ENCODE measurements around the gene AKAP1.
A peak's percentile ranks its signal among the peaks of the same experiment; 100 is the strongest.

Gene AKAP1

DNA sequence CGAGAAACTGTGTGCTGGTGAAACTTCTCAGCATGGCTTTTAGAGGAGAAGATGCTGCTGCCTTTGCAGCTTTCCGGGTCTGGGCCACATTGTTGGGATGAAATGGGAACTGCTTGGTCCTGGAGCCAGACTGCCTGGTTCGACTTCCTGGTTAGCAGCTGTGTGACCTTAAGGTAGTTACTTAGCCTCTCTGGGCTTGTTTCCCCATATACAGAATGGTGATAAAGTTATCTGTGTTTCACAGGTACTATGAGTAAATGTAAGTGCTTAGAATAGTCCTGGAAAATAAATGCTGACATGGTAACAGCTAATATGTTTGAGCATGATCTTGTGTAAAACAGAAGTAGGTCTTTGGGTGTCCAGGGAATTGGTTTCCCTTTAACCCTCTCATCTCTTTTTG lies 26.3 kb downstream of the AKAP1 start:
- ATAC-seq (replicated peaks; ENCODE audit: extremely low read depth, poor library complexity, severe bottlenecking) = no peak
- Mint-ChIP-seq H3K36me3 (ENCODE audit: insufficient read depth) (peaks cover 14% of the 10 kb centered on the region), H3K9me3 (no peaks in the 10 kb centered on the region), H3K4me1 (no peaks in the 10 kb centered on the region), H3K27me3 (no peaks in the 10 kb centered on the region), H3K4me3 (no peak overlapping the region), H3K27ac (ENCODE audit: low read depth) (no peak overlapping the region)
- DNase-seq (ENCODE audit: low spot score in 2 of 2) = no peak

DNA sequence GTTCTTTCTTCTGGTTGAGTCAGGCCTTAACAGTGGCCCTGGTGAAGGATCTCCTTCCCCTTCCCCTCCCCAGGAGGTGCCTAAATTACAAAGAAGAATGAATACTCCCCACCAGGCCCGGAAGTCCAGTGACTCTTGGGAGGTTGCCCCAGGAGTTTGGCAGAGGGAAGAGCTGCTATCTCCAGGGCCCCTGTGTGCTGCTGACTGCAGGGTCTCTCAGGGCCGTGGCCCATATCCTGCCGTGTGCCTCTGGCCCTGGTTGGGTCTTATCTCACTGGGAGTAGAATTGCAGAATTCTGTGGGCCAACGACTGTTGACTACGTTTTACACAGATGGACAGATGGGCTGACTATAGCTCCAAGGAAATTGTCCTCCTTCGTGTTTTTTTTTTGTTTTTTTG lies 28.0 kb downstream of the AKAP1 start:
- Mint-ChIP-seq H3K9me3 (no peaks in the 10 kb centered on the region), H3K4me1 (no peaks in the 10 kb centered on the region), H3K36me3 (ENCODE audit: insufficient read depth) (peaks cover 17% of the 10 kb centered on the region), H3K27ac (ENCODE audit: low read depth) (no peak overlapping the region), H3K27me3 (no peaks in the 10 kb centered on the region), H3K4me3 (no peak overlapping the region)
- ATAC-seq (replicated peaks; ENCODE audit: extremely low read depth, poor library complexity, severe bottlenecking) (no peak), DNase-seq (ENCODE audit: low spot score in 2 of 2) (no peak)

DNA sequence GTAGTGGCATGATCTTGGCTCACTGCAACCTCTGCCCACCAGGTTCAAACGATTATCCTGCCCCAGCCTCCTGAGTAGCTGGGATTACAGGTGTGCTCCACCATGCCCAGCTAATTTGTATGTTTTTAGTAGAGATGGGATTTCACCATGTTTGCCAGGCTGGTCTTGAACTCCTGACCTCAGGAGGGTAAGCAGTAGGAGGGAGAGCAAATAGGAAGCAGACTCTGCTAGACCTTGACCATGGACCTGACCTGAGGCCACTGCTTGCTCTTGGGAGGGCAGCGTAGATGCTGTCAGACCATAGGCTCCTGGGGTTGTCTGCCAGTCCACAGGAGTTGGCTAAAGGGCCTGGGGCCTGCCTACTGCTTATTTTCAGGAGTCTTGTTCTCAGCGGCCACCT lies 28.6 kb downstream of the AKAP1 start:
- Mint-ChIP-seq H3K36me3 (ENCODE audit: insufficient read depth) (peaks cover 15% of the 10 kb centered on the region), H3K9me3 (no peaks in the 10 kb centered on the region), H3K27me3 (no peaks in the 10 kb centered on the region), H3K4me1 (no peaks in the 10 kb centered on the region), H3K27ac (ENCODE audit: low read depth) (no peak overlapping the region), H3K4me3 (no peak overlapping the region)
- ATAC-seq (replicated peaks; ENCODE audit: extremely low read depth, poor library complexity, severe bottlenecking) = no peak
- DNase-seq (ENCODE audit: low spot score in 2 of 2) = no peak

DNA sequence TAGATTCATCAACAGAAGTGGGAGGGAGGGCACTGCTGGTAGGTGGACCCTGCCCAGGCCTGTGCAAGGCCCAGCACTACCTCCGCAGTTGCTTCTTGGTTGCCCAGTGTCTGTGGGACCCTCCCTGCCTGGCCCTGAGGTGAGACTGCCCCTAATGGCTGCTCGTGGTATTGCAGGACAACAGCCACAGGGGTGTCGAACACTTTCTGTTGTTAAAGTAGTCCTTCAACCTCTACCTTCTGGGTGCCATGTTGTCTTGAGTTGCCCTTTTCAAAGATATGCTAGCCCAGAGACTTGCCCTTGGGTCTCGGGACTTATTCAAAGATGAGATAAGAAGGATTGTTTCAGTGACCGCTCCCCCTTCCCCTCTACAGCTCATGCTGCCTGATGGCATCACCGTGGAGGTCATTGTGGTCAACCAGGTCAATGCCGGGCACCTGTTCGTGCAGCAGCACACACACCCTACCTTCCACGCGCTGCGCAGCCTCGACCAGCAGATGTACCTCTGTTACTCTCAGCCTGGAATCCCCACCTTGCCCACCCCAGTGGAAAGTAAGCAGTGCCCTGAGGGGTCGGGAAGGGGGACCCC lies 29.1 kb downstream of the AKAP1 start:
- H3K4me3 Mint-ChIP-seq = no peak overlapping the region
- no peaks in the 10 kb centered on the region for H3K9me3 Mint-ChIP-seq
- peak; percentile 44 to 66 for DNase-seq (ENCODE audit: low spot score in 2 of 2)
- peaks cover 16% of the 10 kb centered on the region for H3K36me3 Mint-ChIP-seq (ENCODE audit: insufficient read depth)
- no peak overlapping the region for H3K27ac Mint-ChIP-seq (ENCODE audit: low read depth)
- H3K4me1 Mint-ChIP-seq = no peaks in the 10 kb centered on the region
- no peaks in the 10 kb centered on the region for H3K27me3 Mint-ChIP-seq
- ATAC-seq (replicated peaks; ENCODE audit: extremely low read depth, poor library complexity, severe bottlenecking) = no peak

DNA sequence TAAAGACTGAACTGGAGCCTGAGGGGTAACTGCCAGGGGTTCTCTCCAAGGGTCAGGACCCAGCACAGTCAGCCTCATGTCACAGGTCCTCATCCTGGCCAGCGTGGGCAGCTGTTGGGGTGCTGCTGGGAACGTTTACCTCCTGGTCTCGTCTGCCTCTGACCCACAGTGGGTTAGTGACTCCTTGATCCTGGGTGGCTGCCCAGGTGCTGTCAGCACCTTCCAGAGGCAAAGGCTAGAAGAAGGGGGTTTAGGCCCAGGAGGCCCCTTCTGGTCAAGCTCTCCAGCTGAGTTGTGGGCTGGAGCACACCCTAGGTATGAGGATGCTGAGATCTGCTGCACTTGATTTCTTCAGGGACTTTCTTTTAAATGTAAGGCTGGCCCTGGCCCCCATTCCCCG lies 30.3 kb downstream of the AKAP1 start:
- no peaks in the 10 kb centered on the region for H3K4me1 Mint-ChIP-seq
- no peak overlapping the region for H3K4me3 Mint-ChIP-seq
- no peak overlapping the region for H3K27ac Mint-ChIP-seq (ENCODE audit: low read depth)
- H3K9me3 Mint-ChIP-seq = no peaks in the 10 kb centered on the region
- no peak for DNase-seq (ENCODE audit: low spot score in 2 of 2)
- no peak for ATAC-seq (replicated peaks; ENCODE audit: extremely low read depth, poor library complexity, severe bottlenecking)
- H3K27me3 Mint-ChIP-seq = no peaks in the 10 kb centered on the region
- peaks cover 23% of the 10 kb centered on the region for H3K36me3 Mint-ChIP-seq (ENCODE audit: insufficient read depth)

DNA sequence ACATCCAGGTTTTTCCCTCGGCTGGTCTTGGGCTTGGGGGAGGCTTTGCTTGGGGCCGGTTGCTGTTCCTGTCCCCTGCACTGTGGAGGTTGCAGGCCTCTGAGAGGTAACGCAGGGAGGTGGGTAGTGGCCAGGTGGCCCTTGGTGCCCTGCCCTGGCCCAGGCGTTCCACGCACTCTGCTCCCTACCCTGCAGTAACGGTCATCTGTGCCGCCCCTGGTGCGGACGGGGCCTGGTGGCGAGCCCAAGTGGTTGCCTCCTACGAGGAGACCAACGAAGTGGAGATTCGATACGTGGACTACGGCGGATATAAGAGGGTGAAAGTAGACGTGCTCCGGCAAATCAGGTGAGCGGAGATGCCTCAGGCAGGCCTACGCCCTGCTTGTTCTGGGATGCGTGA lies 30.9 kb downstream of the AKAP1 start:
- no peak for ATAC-seq (replicated peaks; ENCODE audit: extremely low read depth, poor library complexity, severe bottlenecking)
- H3K27ac Mint-ChIP-seq (ENCODE audit: low read depth) = no peak overlapping the region
- no peak for DNase-seq (ENCODE audit: low spot score in 2 of 2)
- no peak overlapping the region for H3K4me3 Mint-ChIP-seq
- H3K36me3 Mint-ChIP-seq (ENCODE audit: insufficient read depth) = peaks cover 23% of the 10 kb centered on the region
- no peaks in the 10 kb centered on the region for H3K27me3 Mint-ChIP-seq
- no peaks in the 10 kb centered on the region for H3K4me1 Mint-ChIP-seq
- no peaks in the 10 kb centered on the region for H3K9me3 Mint-ChIP-seq

DNA sequence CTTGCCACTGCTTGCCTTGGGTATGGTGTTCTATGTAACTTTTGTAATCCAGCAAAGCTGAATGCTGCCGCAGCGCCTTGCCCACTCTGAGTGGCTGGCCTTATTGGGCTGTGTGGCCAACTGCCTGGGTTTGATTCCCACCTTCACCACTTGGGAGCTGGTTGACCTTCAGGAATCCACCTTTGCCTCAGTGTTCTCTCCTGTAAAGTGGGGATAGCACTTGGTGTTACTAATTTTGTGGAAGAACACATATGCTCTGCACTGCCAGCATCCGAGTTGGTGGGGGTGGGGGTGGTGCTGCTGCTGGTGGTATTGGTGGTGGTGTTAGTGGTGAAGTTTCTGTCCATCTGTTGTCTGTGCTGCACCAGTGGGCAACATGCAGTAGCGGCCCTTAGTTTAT lies 32.8 kb downstream of the AKAP1 start:
- H3K27ac Mint-ChIP-seq (ENCODE audit: low read depth) = no peak overlapping the region
- no peaks in the 10 kb centered on the region for H3K4me1 Mint-ChIP-seq
- no peaks in the 10 kb centered on the region for H3K9me3 Mint-ChIP-seq
- peaks cover 19% of the 10 kb centered on the region for H3K36me3 Mint-ChIP-seq (ENCODE audit: insufficient read depth)
- no peaks in the 10 kb centered on the region for H3K27me3 Mint-ChIP-seq
- DNase-seq (ENCODE audit: low spot score in 2 of 2) (no peak), ATAC-seq (replicated peaks; ENCODE audit: extremely low read depth, poor library complexity, severe bottlenecking) (no peak)
- H3K4me3 Mint-ChIP-seq = no peak overlapping the region

DNA sequence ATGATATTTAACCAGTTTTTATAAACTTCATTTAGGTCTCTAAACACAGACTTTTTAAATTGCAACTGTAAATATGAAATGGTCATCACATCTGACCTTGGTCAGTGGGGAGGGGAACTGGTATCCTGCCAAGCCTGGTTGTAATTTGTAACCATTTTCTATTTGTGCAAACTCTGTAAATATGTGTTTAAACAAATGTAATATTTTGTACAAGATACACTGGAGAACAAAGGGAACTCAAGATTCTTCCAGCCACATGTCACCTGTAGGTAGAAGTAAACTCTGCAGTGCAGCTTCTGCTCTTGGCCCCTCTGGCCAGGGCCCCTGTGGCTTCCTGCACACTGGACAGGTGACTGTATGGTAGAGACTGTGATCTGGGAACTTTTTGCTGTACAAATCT lies 35.8 kb downstream of the AKAP1 start:
- Mint-ChIP-seq H3K4me1 (no peaks in the 10 kb centered on the region), H3K4me3 (no peak overlapping the region), H3K27me3 (no peaks in the 10 kb centered on the region), H3K36me3 (ENCODE audit: insufficient read depth) (peaks cover 16% of the 10 kb centered on the region), H3K9me3 (no peaks in the 10 kb centered on the region), H3K27ac (ENCODE audit: low read depth) (no peak overlapping the region)
- DNase-seq (ENCODE audit: low spot score in 2 of 2) (no peak), ATAC-seq (replicated peaks; ENCODE audit: extremely low read depth, poor library complexity, severe bottlenecking) (no peak)

DNA sequence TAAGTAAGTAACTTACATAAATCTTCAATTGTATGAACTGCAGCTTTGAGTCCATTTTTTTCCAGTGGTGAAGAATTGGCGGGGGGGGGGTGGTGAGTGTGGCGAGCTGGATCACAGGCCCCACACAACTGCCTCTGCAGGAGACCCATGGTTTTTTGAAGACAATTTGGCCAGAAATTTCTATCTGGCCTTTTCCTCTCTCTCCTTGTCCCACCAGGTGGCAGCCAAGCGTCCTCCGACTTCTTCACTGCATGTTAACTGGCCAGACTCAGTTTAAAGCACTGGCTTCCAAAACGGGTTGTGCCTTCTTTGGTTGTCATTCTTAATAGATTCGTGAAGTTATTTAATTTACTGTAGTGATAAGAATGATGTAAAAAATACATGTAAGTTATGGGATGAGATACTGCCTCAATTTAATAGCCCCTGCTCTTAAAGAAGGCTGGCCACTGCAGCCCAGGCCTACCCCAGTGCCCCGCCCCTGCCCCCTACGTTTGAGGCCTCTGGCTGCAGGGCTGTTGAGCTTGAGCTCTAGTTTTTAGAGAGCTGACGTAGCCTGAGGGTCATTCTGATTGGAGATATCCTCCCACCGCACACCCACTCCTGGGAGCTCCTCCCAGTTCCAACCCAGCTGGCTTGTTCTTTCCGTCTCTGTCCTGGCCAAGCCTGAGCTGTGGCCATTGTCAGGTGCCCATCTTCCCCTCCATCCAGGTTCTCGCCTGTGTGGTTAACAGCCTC lies 36.4 kb downstream of the AKAP1 start:
- Mint-ChIP-seq H3K9me3 (no peaks in the 10 kb centered on the region), H3K27me3 (no peaks in the 10 kb centered on the region), H3K4me1 (no peaks in the 10 kb centered on the region), H3K4me3 (no peak overlapping the region), H3K36me3 (ENCODE audit: insufficient read depth) (peaks cover 16% of the 10 kb centered on the region), H3K27ac (ENCODE audit: low read depth) (no peak overlapping the region)
- no peak for DNase-seq (ENCODE audit: low spot score in 2 of 2)
- no peak for ATAC-seq (replicated peaks; ENCODE audit: extremely low read depth, poor library complexity, severe bottlenecking)

DNA sequence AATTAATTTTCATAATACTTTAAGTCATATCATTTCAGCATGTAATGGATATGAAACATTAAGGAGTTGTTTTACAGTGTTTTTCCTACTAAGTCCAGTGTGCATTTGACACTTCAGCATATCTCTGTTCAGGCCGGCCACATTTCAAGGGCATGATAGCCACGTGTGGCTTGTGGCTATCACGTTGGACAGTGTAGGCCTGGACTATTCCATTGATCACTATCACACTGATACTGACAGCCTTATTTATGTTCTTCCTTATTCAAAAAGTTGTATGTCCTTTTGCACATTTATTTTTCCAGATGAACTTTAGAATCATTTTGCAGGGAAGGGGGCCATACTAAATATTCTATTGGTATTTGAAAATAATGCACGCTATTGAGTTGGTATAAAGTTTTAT lies 39.0 kb downstream of the AKAP1 start:
- Mint-ChIP-seq H3K9me3 (no peaks in the 10 kb centered on the region), H3K4me1 (no peaks in the 10 kb centered on the region), H3K4me3 (no peak overlapping the region), H3K27ac (ENCODE audit: low read depth) (no peak overlapping the region), H3K36me3 (ENCODE audit: insufficient read depth) (peaks cover 11% of the 10 kb centered on the region), H3K27me3 (no peaks in the 10 kb centered on the region)
- DNase-seq (ENCODE audit: low spot score in 2 of 2) (no peak), ATAC-seq (replicated peaks; ENCODE audit: extremely low read depth, poor library complexity, severe bottlenecking) (no peak)

DNA sequence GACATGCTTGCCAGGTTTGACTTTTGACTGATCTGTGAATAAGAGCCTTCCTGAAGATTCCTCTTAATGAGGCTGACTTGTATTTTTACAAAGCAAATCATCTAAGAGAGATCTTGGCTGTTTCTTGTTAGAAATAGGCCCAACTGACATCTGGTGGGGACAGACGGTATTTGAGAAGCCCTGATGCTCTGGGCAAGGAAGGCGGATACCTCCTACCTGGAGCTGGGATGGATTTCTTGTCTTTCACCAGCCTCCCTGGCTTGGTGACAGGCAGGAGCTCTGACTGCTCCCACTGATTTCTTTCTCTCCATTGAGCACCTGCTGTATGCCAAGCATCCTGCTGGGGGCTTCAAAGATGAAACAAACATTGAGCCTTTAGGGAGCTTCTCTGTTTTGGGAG lies 40.4 kb downstream of the AKAP1 start:
- ATAC-seq (replicated peaks; ENCODE audit: extremely low read depth, poor library complexity, severe bottlenecking) (no peak), DNase-seq (ENCODE audit: low spot score in 2 of 2) (no peak)
- Mint-ChIP-seq H3K27ac (ENCODE audit: low read depth) (no peak overlapping the region), H3K27me3 (no peaks in the 10 kb centered on the region), H3K36me3 (ENCODE audit: insufficient read depth) (peaks cover 4% of the 10 kb centered on the region), H3K4me3 (no peak overlapping the region), H3K9me3 (no peaks in the 10 kb centered on the region), H3K4me1 (no peaks in the 10 kb centered on the region)

DNA sequence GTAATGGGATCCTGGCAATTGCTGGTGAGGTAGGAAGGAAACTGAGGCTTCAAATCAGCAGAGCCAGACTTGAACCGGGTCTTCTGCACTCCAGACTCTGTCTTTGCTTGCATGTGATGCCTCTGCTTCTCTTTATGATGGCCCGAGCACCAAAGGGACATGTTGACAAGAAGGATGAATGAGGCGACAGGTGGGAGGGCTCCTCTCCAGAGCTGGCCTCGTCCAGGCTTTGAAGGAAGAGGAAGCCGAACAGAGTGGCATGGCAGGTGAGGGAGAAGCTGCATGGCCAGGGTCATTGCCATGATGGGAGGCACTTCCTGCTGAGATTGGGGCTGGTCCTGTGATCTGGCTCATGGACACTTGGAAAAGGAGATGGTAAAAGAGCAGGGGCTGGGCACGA lies 40.8 kb downstream of the AKAP1 start:
- no peak overlapping the region for H3K4me3 Mint-ChIP-seq
- H3K9me3 Mint-ChIP-seq = no peaks in the 10 kb centered on the region
- H3K4me1 Mint-ChIP-seq = no peaks in the 10 kb centered on the region
- no peaks in the 10 kb centered on the region for H3K27me3 Mint-ChIP-seq
- H3K36me3 Mint-ChIP-seq (ENCODE audit: insufficient read depth) = peaks cover 4% of the 10 kb centered on the region
- no peak for ATAC-seq (replicated peaks; ENCODE audit: extremely low read depth, poor library complexity, severe bottlenecking)
- no peak for DNase-seq (ENCODE audit: low spot score in 2 of 2)
- no peak overlapping the region for H3K27ac Mint-ChIP-seq (ENCODE audit: low read depth)

DNA sequence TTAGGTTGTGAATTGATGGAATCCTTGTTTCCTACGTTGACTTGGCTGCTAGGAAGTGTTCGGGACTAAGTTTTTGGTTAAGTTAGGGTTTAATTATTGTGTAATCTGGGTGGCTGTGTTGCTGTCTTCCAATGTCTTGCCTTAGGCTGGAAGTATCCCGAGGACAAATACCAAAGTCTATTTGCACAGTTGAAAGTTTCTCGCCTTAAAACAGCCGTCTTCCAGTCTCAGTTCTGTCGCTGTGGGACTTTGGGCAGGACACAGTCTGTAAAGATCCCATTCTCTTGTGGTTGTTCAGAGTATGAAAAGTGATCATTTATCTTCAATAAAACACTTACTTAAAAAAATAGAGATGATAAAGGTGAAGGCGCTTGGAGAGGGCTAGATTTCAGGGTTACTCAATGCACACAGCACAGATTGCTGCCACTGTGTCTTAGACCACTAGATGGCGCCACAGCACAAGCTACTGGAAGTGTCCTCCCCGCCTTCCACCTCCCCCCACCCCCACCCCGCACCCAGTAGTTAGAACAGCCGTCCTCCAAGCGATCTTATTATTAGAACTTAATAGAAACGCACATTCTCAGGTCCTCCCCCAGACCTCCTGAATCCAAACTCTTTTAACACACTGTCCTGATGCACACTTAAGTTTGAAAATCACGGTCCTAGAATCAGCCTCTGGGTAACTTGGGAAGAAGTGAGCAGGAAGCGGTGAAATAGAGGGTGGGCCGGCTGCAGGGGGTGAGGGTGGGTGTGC lies 45.8 kb downstream of the AKAP1 start:
- Mint-ChIP-seq H3K27me3 (no peaks in the 10 kb centered on the region), H3K4me3 (no peak overlapping the region), H3K9me3 (no peaks in the 10 kb centered on the region), H3K27ac (ENCODE audit: low read depth) (no peak overlapping the region), H3K4me1 (no peaks in the 10 kb centered on the region), H3K36me3 (ENCODE audit: insufficient read depth) (peaks cover 2% of the 10 kb centered on the region)
- peak; percentile 65 to 68 for DNase-seq (ENCODE audit: low spot score in 2 of 2)
- peak; percentile 81 for ATAC-seq (replicated peaks; ENCODE audit: extremely low read depth, poor library complexity, severe bottlenecking)
